CD4-positive, CD25-positive, alpha-beta regulatory T cell (primary cell): ENCODE results near the gene SKIDA1. TPM values are rescaled to one million over a fixed set of nuclear protein-coding genes. Genes with fewer than 3 reads are reported as not detected.

Source experiments
- ATAC-seq, 2 donors: fragments of 150-1000 bp; cut with Tn5 transposase; one replicate each; pipeline ENCODE4 v1.10.0; 2021; ENCODE audit warnings: low read depth in 2 of 2, moderate number of reproducible peaks in 2 of 2, moderate library complexity in 1 of 2
- DNase-seq, 3 donors: peaks; one replicate each; pipeline versions ENCODE4 v3.0.0 to v3.0.0-alpha.2; 2012 to 2022; ENCODE audit warnings: mixed read lengths in 1 of 3
- H3K27ac ChIP-seq: one replicate; pipeline ENCODE4 v1.7.0; 2013; ENCODE audit warnings: mild to moderate bottlenecking, low read length; ENCODE audit not compliant: insufficient read depth, poor library complexity, severe bottlenecking
- H3K27me3 ChIP-seq: one replicate; pipeline ENCODE4 v1.7.0; 2013; ENCODE audit warnings: low read length; ENCODE audit not compliant: control insufficient read depth, insufficient read depth
- H3K36me3 ChIP-seq: one replicate; pipeline ENCODE4 v1.7.0; 2013; ENCODE audit warnings: mild to moderate bottlenecking, low read length, moderate library complexity; ENCODE audit not compliant: control insufficient read depth, insufficient read depth
- H3K4me1 ChIP-seq: 2 replicates; pipeline ENCODE4 v1.7.0; 2013; ENCODE audit warnings: mild to moderate bottlenecking, low read length; ENCODE audit not compliant: insufficient read depth, control insufficient read depth, poor library complexity, severe bottlenecking
- H3K4me3 ChIP-seq: one replicate; pipeline ENCODE4 v1.7.0; 2013; ENCODE audit warnings: low read depth, mild to moderate bottlenecking, low read length, moderate library complexity
- H3K9me3 ChIP-seq, 2 experiments: 1 replicate in 1 of 2; 2 replicates in 1 of 2; pipeline ENCODE4 v1.7.0; 2013; ENCODE audit warnings: low read length in 2 of 2, mild to moderate bottlenecking in 1 of 2, moderate library complexity in 1 of 2; ENCODE audit not compliant: control insufficient read depth in 2 of 2
- H3K27ac Mint-ChIP-seq, 3 donors: one replicate each; pipeline ENCODE4 v1.8.0; 2020 to 2022; ENCODE audit warnings: mild to moderate bottlenecking in 3 of 3, mixed read lengths in 3 of 3, moderate library complexity in 2 of 3
- H3K27me3 Mint-ChIP-seq: one replicate; pipeline ENCODE4 v1.8.0; 2022; ENCODE audit warnings: mild to moderate bottlenecking, mixed read lengths
- H3K36me3 Mint-ChIP-seq: one replicate; pipeline ENCODE4 v1.8.0; 2020; ENCODE audit warnings: mixed read lengths
- H3K4me1 Mint-ChIP-seq, 4 donors: one replicate each; pipeline ENCODE4 v1.8.0; 2020 to 2022; ENCODE audit warnings: mixed read lengths in 4 of 4, mild to moderate bottlenecking in 1 of 4
- H3K4me3 Mint-ChIP-seq, 4 donors: one replicate each; pipeline ENCODE4 v1.8.0; 2020 to 2022; ENCODE audit warnings: mild to moderate bottlenecking in 4 of 4, mixed read lengths in 4 of 4, moderate library complexity in 3 of 4
- H3K9me3 Mint-ChIP-seq, 7 donors: one replicate each; pipeline ENCODE4 v1.8.0; 2020 to 2022; ENCODE audit warnings: mixed read lengths in 7 of 7, mild to moderate bottlenecking in 3 of 7, moderate library complexity in 2 of 7
- polyA plus RNA-seq, 4 donors: library from polyadenylated mRNA; unstranded; fragments of 300-500 nt; fragmentation: Illumina TruSeq; gene quantifications; one replicate each; pipeline ENCODE4 v1.2.3, GENCODE V29; 2021
- total RNA-seq: library from RNA; stranded (reverse); gene quantifications from one replicate; pipeline ENCODE4 v1.2.3, GENCODE V29; 2022

The SKIDA1 gene
- total and polyA plus RNA-seq, 5 donors from 2014 or later: 0.10 TPM; not detected in 4

DNA sequence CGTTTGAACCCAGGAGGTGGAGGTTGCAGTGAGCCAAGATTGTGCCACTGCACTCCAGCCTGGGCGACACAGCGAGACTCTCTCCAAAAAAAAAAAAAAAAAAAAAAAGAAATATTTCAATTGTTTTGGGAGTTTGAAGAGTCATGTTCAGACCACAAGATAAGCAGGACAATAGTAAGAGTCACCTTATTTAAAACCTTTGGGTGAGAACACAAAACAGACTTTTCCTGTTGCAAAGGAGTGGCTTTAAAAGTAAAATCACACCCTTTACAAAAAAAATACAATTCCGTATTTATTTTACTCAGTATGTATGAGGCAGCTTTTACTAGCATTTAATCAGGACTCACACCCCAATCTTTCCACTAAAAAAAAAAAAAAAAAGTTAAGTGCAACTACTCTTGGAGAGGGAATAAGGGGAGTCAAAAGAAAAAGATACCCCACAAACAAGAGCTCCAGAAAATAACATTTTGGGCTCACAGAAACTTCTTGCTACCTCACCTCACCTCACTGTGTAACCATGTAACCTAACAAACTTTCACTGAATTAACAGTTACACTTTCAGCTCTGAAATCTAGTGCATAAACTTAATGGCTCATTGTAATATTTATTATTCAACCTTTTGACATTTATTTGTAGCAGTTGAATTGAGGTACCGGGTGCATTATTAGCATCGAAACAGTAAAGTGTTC, 11.2 kb downstream of the SKIDA1 start:
- no peaks in the 10 kb centered on the region for H3K9me3 Mint-ChIP-seq
- Histone ChIP-seq H3K4me1 (peaks cover 30% of the 10 kb centered on the region), H3K27ac (no peak overlapping the region), H3K9me3 (no peaks in the 10 kb centered on the region), H3K27me3 (peaks cover 64% of the 10 kb centered on the region), H3K4me3 (no peak overlapping the region), H3K36me3 (no peaks in the 10 kb centered on the region)
- no peak overlapping the region for H3K27ac Mint-ChIP-seq
- H3K4me3 Mint-ChIP-seq: peak overlapping the region in 1 of 4 donors; percentile 82
- no peaks in the 10 kb centered on the region for H3K36me3 Mint-ChIP-seq
- H3K4me1 Mint-ChIP-seq: peaks cover 16 to 28% (median 22%) of the 10 kb centered on the region in 4 donors
- no peak for DNase-seq
- peaks cover 76% of the 10 kb centered on the region for H3K27me3 Mint-ChIP-seq
- ATAC-seq: no peak

DNA sequence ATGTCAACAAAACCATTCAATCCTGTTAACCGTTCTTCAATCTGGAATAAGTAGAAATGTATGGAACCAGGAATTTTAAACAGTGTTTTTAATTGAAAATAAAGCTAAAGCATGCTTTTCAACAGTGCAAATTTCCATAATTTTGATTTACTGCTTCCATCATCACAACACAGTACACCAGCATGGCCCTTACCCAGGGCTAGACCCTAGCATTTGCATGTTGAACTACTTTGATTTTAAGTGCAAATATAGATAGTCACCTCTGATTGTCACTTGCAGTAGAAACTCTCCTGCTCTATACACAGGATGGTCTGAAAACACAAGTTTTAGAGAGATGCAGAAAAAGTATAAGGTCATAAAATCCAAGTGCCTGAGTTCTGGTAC, 12.1 kb downstream of the SKIDA1 start:
- ATAC-seq: no peak
- Histone ChIP-seq H3K27me3 (peaks cover 55% of the 10 kb centered on the region), H3K4me3 (no peak overlapping the region), H3K4me1 (peaks cover 22% of the 10 kb centered on the region), H3K27ac (no peak overlapping the region), H3K9me3 (no peaks in the 10 kb centered on the region), H3K36me3 (no peaks in the 10 kb centered on the region)
- no peaks in the 10 kb centered on the region for H3K9me3 Mint-ChIP-seq
- peak overlapping the region in 1 of 4 donors; percentile 24 for H3K4me3 Mint-ChIP-seq
- H3K27ac Mint-ChIP-seq: no peak overlapping the region
- DNase-seq: no peak
- H3K27me3 Mint-ChIP-seq: peaks cover 75% of the 10 kb centered on the region
- no peaks in the 10 kb centered on the region for H3K36me3 Mint-ChIP-seq
- peaks cover 13 to 19% (median 17%) of the 10 kb centered on the region in 4 donors for H3K4me1 Mint-ChIP-seq

DNA sequence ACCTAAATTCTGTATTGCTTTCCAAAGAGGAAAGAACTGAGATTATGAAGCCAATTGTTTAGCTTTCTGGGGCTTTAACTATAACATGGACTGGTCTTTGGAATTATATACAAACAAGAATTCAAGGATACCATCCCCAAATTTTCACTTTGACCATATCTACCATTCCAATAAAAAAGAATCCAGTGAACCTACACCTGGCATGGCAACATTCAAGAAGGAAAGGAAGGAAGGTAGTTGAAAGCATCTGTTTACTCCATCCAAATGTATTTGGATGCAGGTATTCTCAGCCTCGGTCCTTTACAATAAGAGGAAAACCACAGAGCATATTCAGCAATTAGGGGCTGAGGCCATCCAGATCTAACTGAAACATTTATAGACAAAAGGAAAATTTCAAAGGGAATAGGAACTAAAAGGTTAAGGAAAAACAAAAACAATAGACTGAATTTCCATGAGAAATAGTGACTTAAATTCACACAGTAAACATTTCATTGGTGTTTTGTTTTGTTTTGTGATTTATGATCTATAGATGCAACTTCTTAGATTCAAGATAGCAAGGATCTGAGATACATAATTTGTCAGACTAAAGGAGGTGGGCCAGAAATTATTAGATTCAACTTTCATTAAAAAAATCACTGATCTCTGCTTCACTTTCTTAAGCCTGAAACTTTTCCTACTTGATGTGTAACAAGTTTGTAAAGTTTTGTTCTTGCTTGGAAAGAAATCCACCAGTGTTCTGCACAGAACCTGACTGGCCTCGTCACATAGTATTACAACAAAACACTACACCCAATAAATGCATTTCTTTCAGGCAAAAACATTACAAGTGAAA, 12.7 kb downstream of the SKIDA1 start:
- Histone ChIP-seq H3K4me1 (peaks cover 16% of the 10 kb centered on the region), H3K27me3 (peaks cover 49% of the 10 kb centered on the region), H3K36me3 (no peaks in the 10 kb centered on the region), H3K9me3 (no peaks in the 10 kb centered on the region), H3K4me3 (no peak overlapping the region), H3K27ac (no peak overlapping the region)
- Mint-ChIP-seq H3K4me3 (peak overlapping the region in 1 of 4 donors; percentile 24), H3K36me3 (no peaks in the 10 kb centered on the region), H3K4me1 (peaks cover 8 to 13% (median 11%) of the 10 kb centered on the region in 4 donors), H3K27ac (no peak overlapping the region), H3K27me3 (peaks cover 75% of the 10 kb centered on the region), H3K9me3 (no peaks in the 10 kb centered on the region)
- DNase-seq: no peak
- no peak for ATAC-seq

DNA sequence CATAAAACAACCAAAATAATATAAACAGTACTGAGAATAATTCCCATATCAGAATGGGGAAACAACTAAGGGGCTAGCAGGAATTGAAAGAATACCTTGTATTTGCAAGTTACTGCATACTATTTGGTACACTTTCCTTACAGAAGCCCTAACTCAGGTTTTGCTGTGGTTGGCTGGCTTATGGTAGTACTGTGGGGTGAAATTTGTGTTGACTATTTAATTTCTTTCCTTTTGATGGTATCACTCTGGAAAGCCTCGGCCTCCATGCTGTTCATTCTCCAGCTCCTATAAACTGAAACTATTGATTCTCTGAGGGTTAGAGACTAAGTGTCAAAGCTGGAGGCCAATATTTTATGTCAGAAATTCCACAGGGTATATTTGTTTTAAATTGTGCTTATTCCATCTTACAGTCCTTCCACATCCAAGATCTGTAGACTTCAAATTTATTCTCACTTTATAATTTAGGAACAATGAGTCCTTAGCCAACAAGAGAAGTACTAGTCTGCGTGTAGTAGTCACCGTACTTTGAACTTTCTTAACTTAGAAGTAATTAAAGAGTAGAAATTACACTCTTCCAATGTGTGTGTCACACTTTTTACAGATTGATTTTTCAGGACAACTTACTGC, 13.4 kb downstream of the SKIDA1 start:
- ATAC-seq: no peak
- H3K27ac Mint-ChIP-seq: no peak overlapping the region
- peaks cover 45% of the 10 kb centered on the region for H3K27me3 ChIP-seq

DNA sequence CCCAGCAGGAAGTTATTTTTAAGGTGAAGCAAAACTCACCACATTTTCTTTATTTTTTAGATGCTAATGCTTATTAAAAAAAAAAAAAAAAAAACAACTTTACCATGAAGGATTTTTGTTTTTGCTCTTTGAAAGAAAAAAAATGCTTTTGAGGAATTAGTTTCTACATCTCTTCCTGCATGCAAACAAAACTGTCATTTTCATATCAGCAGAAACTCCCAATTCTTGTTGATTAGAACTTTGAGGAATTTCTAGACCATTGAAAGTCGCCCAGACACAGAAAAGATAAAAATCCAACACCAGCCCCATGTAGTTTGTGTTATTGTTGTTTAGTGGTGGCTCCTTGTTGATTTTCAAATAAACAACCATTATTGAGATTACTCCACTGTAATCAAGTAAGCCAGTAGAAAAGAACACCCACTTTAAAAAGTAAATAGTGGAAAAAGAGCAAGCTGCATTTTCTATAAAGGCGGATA, 14.3 kb downstream of the SKIDA1 start:
- peaks cover 84% of the 10 kb centered on the region for H3K27me3 Mint-ChIP-seq
- no peak for DNase-seq
- Histone ChIP-seq H3K4me1 (peaks cover 3% of the 10 kb centered on the region), H3K9me3 (no peaks in the 10 kb centered on the region), H3K27me3 (peaks cover 45% of the 10 kb centered on the region), H3K36me3 (no peaks in the 10 kb centered on the region), H3K27ac (no peak overlapping the region), H3K4me3 (no peak overlapping the region)
- H3K27ac Mint-ChIP-seq: peak overlapping the region in 1 of 3 donors; percentile 45
- peaks cover 3 to 7% (median 6%) of the 10 kb centered on the region in 4 donors for H3K4me1 Mint-ChIP-seq
- H3K9me3 Mint-ChIP-seq: no peaks in the 10 kb centered on the region
- no peak for ATAC-seq
- no peak overlapping the region for H3K4me3 Mint-ChIP-seq
- H3K36me3 Mint-ChIP-seq: no peaks in the 10 kb centered on the region

More for the DNA sequence above, 13.4 kb downstream of the SKIDA1 start:
- Histone ChIP-seq H3K27ac (no peak overlapping the region), H3K9me3 (no peaks in the 10 kb centered on the region), H3K36me3 (no peaks in the 10 kb centered on the region), H3K4me3 (no peak overlapping the region), H3K4me1 (peaks cover 8% of the 10 kb centered on the region)
- H3K4me3 Mint-ChIP-seq: peak overlapping the region in 1 of 4 donors; percentile 78
- no peaks in the 10 kb centered on the region for H3K36me3 Mint-ChIP-seq
- no peaks in the 10 kb centered on the region for H3K9me3 Mint-ChIP-seq
- peaks cover 77% of the 10 kb centered on the region for H3K27me3 Mint-ChIP-seq
- no peak for DNase-seq
- peaks cover 4 to 9% (median 6%) of the 10 kb centered on the region in 4 donors for H3K4me1 Mint-ChIP-seq

DNA sequence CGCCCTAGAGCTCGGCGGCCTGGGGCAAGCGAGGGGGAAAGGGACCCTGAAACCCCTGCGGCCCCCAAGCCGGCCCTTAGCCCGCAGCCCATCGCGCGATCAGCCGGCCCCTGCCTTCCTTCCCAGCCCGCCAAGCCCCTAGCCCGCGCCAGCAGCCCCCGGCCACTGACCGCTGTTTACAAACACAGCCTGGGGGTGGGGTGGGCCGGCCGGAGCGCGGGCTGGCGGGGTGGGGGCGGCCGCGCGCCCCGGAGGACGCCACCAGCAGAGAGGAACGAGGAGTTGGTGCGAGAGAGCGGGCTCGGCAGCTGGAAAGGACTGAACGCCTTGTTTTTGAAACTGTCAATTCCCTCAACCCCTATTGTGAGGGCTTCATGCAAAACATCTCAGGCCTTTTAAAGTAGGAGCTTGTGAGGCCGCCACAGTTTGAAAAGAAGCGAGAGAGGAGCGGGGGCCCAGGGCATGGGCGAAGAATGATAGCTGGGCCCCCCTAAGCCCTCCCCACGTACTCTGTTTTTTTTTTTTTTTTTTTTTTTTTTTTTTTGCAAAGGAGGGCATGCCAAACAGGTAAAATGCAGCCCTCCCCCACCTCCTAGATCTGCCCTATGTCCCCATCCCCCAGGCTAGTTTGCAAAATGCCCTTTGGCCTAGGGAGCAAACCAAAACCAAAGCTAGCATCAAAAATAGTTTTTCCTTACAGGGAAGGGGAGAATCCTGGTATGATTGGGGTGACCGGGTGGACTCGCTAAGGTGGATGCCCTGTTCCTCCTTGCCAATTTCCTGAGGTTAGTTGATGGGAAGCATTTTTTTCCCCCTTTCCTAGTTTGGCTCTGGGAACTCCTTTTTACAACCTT, 15.0 kb downstream of the SKIDA1 start:
- Mint-ChIP-seq H3K4me1 (peaks cover 0 to under 1% (median 0%) of the 10 kb centered on the region in 4 donors), H3K9me3 (no peaks in the 10 kb centered on the region), H3K27ac (no peak overlapping the region), H3K4me3 (no peak overlapping the region), H3K27me3 (peaks cover 84% of the 10 kb centered on the region), H3K36me3 (no peaks in the 10 kb centered on the region)
- H3K4me1 ChIP-seq: no peaks in the 10 kb centered on the region
- no peaks in the 10 kb centered on the region for H3K36me3 ChIP-seq
- no peak overlapping the region for H3K27ac ChIP-seq
- DNase-seq (no peak), ATAC-seq (no peak)
- H3K4me3 ChIP-seq: no peak overlapping the region
- peaks cover 43% of the 10 kb centered on the region for H3K27me3 ChIP-seq
- no peaks in the 10 kb centered on the region for H3K9me3 ChIP-seq
